ENCODE measurements around the gene RTN4. TPM values are rescaled to one million over a fixed set of nuclear protein-coding genes. Genes with fewer than 3 reads are reported as not detected.

RTN4 gene
- total RNA-seq, 1 donor from 2014 or later: 759 TPM

- no peak for DNase-seq (ENCODE audit: extremely low read depth, low read depth, low spot score)
These were observed 4.5 kb downstream of the RTN4 start for GRCh38 chr2:55045780-55046179.

DNA sequence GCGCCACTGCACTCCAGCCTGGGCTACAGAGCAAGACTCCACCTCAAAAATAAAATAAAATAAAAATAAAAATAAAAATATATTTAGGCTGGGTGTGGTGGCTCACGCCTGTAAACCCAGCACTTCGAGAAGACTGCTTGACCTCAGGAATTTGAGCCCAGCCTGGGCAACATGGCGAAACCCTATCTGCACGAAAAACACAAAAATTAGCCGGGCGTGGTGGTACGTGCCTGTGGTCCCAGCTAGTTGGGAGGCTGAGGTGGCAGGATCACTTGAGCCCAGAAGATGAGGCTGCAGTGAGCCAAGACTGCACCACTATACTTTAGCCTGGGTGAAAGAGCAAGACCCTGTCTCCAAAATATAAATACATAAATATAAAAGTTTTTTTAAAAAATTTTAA, 6.4 kb downstream of the RTN4 start:
- DNase-seq (ENCODE audit: extremely low read depth, low read depth, low spot score): no peak

GRCh38 chr2:55038428-55038827, 11.8 kb downstream of the RTN4 start:
- DNase-seq (ENCODE audit: extremely low read depth, low read depth, low spot score): no peak

- no peak for DNase-seq (ENCODE audit: extremely low read depth, low read depth, low spot score)
These were observed 14.5 kb downstream of the RTN4 start for GRCh38 chr2:55035716-55036115.

- no peak for DNase-seq (ENCODE audit: extremely low read depth, low read depth, low spot score)
These were observed 16.3 kb downstream of the RTN4 start for GRCh38 chr2:55033921-55034320.

DNA sequence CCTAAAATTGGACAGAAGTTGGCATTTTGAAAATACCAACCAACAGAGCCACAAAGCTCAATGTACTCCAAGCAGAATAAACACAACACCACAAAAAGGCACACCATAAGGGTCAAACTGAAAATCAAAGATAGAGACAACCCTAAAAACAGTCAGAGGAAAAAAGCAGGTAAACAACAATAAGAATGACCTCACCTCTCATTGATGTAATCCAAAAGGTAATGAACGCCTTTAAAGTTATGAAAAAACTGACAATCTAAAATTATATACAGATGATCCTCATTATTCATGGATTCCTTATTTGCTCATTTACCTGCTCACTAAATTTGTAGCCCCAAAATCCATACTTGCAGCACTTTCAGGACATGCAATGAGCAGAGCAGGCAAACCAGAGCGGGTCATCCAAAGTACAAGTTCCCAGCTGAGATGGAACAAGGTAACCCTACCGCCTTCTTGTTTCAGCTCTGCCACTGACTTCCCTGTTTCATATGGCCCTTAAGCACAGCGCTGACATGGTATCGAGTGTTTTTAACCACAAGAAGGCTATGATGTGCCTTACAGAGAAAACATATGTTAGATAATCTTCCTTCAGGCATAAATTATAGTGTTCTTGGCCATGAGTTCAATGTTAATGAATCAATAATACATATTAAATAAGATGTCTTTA, 17.0 kb downstream of the RTN4 start:
- no peak for DNase-seq (ENCODE audit: extremely low read depth, low read depth, low spot score)

DNA sequence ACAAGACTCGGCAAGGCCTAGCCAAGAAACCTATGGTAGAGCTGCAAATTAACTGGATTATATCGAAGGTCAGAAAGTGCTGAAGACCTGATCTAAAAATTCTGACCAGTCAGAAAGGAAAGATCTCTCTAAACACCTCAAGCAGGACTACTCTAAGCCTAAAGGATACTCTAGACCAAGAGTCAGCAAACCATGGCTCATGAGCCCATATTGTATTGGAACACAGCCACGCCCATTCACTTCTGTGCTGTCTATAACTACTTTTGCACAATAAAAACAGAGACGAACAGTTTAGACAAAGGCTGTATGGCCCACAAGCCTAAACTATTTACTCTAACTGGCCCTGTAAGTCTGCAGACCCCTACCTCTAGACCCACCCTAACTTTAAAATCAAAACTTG, 18.7 kb downstream of the RTN4 start:
- no peak for DNase-seq (ENCODE audit: extremely low read depth, low read depth, low spot score)

DNA sequence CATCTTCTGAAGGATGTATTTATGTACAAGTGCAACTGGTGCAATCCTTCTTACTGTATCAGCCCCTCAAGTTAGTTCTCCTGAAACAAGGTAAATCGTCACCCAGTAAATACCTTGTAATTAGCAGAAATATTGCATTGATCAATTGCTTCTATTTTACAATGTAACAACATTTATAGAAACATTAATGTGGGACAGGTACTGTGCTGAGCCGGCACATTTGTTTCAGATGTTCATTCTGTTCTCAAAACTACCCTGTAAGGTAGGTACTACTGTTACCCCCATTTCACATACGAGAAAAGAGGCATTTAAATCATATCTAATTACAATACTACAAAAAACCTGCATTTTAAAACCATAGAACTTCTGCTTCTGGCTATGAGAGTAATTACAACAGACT, 19.5 kb downstream of the RTN4 start:
- DNase-seq (ENCODE audit: extremely low read depth, low read depth, low spot score): no peak

- DNase-seq (ENCODE audit: extremely low read depth, low read depth, low spot score): no peak
These were observed 21.2 kb downstream of the RTN4 start for GRCh38 chr2:55029098-55029497.

DNA sequence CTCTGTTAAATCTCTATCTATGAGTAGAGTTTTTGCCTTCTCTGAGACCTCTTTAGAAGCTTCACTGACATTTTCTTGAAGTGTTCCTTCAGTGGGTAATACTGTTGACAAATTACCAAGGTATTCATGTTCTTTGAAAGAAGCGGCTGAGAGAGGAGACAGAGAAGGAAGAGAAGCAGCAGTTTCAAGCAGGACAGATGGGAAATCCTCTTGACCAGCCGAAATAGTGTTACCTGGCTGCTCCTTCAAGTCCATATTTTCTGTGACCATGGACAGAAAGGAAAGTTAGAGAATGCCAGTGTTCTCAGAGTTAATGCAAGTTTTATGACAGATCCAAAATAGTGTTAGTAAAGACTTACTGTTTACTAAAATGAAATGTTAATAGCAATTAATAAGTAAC, 23.0 kb downstream of the RTN4 start:
- no peak for DNase-seq (ENCODE audit: extremely low read depth, low read depth, low spot score)

DNA sequence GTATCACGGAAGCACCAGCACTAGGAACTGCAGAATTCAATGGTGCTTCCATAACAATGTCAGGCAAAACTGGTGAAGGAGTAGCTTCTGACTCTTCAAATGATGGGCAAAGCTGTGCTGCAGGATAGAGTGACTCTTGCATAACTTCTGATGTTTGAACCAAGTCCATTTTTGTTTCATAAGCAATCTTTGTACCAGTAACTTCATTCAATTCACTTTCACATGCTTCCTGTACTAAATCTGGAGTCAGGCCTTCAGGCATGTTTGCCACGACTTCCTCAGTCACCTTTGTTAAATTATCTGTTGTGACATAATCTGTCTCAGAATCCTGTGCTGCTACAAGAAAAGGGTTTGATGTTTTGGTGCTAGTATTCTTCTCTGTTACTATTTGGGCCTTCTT, 24.0 kb downstream of the RTN4 start:
- no peak for DNase-seq (ENCODE audit: extremely low read depth, low read depth, low spot score)

DNA sequence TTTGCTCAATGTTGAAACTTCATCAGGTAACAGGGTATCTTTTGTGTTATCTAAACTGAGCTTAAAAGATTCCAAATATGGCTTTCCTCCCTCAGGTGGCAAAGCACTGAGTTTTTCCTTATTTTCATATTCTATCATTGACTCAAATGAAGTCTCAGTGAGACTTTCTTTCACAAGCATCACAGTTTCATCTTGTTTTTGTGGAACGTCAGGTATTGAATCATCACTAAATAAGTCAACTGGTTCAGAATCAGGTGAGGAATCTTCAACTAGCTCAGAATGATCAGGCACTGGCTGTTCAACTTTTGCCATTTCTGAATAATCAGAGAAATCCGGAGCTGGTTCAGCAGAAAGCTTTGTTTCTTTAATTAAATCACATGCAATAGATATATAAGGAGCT, 24.6 kb downstream of the RTN4 start:
- DNase-seq (ENCODE audit: extremely low read depth, low read depth, low spot score): no peak

- DNase-seq (ENCODE audit: extremely low read depth, low read depth, low spot score): no peak
These were observed 25.2 kb downstream of the RTN4 start for GRCh38 chr2:55025082-55025481.

DNA sequence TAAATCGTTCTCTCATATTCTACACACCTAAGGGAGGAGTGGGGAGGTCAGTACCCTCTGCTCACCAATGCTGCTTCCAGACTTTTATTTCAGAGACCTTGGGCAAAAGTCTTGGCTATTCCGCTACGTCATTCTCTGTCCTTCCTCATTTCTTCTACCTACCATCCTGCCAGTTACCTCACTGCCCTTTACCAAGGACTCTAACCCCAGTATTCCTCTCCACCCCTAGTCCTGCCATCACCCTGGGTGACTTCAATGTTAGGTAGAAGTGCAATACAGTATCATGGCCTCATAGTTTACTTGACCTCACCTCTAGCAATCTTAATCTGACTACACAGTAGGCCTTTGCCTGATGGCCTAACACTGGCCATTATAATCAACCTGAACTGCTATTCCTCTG, 27.8 kb downstream of the RTN4 start:
- no peak for DNase-seq (ENCODE audit: extremely low read depth, low read depth, low spot score)

- no peak for DNase-seq (ENCODE audit: extremely low read depth, low read depth, low spot score)
These were observed 30.6 kb downstream of the RTN4 start for GRCh38 chr2:55019526-55020258.

DNA sequence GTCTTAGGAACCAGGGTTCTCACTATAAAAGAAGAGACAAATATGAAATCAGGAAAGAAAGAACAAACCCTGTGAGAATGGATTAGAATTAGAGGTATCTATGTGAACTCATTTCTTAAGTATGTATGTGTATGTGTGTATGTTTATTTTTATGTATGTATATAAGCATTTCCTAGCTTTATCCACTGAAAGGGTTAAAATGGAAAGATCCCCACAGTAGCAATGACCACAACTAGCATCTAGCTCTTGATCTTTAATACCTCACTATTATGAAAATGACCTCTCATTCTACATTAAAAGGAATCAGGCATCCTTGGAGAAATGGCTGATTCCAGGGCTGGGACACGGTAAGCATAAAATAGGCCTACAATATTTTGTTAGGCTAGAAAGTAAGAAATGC, 31.6 kb downstream of the RTN4 start:
- DNase-seq (ENCODE audit: extremely low read depth, low read depth, low spot score): no peak

DNA sequence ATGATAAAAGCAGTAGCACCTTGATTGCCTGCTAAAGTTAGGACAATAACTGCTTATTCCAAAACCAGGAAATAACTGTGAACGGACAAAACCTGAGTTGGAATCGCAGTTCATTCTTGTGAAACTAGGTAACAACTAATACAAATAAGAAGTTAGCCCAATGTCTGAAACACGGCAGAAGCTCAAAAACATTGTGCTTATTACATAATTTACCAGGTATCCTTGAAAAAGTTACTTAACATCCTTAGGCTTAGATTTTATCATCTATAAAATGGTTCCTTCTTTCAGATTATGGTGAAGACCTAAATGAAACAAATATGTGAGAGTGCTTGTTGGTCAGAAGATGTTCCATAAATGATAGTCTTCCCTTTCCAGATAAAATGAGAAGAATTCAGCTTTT, 32.4 kb downstream of the RTN4 start:
- no peak for DNase-seq (ENCODE audit: extremely low read depth, low read depth, low spot score)

GRCh38 chr2:55017428-55017827, 32.8 kb downstream of the RTN4 start:
- DNase-seq (ENCODE audit: extremely low read depth, low read depth, low spot score): no peak

DNA sequence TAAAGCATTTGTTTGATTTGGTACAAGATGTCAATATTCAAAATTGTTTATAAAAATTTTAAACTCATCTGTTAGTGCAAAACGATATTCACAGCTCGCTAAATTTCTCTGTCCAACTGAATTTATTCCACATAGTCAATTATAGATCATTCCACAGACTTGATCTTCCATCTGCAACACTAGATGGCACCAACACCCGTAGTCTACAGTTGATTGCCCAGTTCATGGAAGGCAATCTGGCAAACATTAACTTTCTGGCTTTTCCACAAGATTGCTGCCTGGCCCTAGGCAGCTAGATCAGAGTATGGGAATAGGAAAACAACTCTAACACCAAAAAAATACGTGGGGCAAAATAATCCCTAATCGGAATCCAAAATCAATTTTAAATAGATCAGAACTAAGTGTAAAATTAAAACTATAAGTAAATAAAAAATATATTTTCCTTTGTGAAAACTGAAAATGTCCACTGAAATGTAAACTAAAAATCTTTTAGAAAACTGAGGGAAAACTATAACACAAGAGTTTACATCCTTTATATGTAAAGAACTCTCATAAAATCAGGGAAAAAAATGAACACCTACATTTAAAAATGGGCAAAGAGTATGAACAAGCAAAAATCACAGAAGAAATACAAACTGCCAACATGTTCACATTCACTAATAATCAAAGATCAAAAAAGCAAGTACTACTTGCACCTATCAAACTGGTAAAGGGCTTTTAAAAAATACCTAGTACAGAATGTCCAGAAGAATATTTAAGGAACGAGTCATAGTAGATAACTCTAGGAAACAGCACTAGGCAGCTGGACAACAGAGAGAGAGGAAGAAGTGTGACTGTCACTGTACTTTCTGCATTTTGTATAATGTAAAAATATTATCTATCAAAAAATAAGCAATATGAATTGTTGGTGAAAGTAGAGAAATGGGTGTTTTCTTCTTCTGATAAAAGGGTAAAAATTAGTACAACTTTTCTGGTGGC, 35.0 kb downstream of the RTN4 start:
- DNase-seq (ENCODE audit: extremely low read depth, low read depth, low spot score): peak; percentile 37

DNA sequence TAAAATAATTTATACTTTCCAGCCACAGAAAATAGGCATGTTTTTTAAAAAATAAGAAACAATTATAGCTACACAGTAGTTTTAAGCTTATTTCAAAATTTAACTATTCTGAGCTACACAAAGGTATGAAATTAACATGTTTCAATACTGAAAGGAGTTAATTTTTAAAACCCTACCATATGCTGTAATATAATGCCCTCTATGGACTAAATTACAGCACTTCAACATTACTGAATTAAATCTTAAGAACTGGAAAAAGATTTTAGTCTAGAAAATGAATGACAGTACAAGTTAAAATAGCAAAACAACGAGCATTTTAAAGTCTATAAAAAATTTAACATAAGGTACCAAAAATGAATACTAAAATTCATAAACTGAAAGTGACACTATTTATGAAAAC, 36.3 kb downstream of the RTN4 start:
- no peak for DNase-seq (ENCODE audit: extremely low read depth, low read depth, low spot score)

- no peak for DNase-seq (ENCODE audit: extremely low read depth, low read depth, low spot score)
These were observed 37.4 kb downstream of the RTN4 start for GRCh38 chr2:55012672-55013484.

Data from glomerular endothelial cell (primary cell).